CD4-positive, alpha-beta T cell treated with Interleukin-6 for 4 hours (primary cell): ENCODE data around the gene SYT11.
A peak's percentile ranks its signal among the peaks of the same experiment; 100 is the strongest.
"Not testable (repeated sequence)": the region's sequence is repeated elsewhere in the genome, so short reads cannot be mapped to it uniquely, and the experiment has no call there.

Source experiments
- DNase-seq: peaks from one replicate; pipeline ENCODE4 v3.0.0-alpha.2; 2020; ENCODE audit warnings: mixed read lengths

SYT11 gene

DNA sequence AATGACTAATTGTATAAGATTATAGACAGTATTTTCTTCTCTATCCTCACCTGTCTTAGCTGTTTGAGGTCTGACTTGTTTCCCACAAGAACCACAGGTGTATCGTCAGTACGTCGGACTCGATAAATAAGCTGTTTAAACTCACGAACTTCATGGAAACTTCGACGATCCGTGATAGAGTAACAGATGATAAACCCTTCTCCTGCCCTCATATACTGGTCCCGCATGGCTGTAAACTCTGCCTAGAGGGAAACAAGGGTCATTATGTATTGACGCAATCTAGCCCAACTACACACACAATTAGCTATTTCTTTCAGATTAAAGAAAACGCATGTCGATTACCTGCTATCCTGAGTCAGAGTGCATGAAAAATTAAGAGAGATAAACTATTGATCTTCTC lies 44.9 kb downstream of the SYT11 start:
- no peak for DNase-seq

DNA sequence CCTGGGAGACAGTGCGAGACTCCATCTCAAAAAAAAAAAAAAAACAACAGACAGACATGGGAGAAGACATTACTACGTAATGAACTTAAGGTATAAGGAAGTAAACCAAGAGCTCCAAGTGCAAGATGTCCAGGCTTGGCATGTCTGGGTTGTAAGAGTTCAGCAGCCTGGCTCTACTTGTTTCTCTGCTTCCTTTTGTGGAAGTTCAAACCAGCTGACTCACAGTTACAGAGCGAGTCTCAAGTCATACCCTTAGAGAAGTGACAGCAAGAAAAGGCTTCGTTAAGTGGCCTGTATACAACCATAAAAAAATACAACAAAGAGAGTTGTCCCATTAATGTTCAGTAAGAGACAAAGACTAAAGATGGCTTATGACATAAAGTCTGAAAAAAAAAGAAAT lies 50.5 kb downstream of the SYT11 start:
- peak; percentile 15 for DNase-seq

DNA sequence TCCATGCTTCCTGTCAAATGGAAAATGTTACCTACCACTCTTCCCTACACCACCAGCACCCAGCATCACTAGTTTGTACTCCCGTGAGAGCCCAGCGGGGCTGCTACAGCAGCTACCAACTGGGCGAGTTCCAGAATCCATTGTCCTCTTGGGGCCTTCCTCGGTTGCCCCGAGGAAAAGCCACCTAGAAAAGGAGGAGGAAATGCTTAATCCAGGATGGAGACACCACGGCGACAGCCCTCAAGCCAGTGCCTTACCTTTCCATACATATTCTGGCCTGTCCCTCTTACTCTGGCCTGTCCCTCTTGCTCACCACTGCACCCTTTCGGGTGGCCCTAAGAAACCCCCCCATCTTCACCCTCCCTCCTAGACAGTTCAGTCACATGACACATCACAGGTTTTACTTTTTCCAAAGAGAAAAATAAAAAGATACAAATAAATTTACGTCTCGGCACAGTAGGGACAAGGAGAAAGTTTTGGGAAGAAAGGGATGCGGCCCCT lies 51.3 kb downstream of the SYT11 start:
- peak; percentile 5 for DNase-seq

DNA sequence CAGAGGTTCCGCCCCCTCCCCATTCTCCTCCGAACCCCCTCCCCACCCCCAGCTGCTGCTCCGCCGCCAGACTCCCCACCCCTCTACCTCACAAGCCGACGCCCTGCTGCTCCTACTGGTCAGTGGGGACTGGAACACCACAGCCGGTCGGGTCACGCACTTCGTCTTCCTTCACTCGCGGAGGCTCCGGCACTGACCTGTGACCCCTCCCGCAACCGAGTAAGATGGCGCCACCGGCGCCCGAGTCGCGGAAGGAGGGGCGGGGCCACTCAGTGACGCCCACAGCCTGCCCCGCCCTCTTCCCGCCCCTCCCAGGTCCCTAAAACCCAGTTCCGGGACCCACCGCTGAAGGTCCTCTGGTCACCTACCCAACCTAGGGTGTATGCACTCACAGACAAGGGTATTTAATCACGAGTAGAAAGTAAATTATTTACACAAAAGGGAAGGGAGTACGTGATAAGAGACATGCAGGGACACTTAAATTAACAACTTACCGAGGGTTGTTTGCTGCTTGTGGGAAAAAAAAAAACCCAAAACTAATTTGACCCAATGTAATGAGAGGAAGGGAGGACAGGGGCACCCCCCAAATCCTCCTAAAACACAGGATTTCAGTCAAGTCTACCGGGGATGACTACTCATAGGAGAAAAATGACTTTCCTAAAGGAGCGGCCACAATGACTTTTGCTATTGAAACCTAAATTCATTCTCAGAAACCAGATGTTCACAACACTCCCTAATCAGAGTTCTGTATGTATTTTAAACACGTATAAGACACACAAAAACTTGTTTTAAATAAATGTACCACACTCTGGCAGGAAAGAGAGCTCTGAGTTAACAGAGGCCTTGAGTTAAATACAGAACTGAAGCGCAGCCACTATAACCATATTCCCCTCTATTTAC lies 52.0 kb downstream of the SYT11 start, which contains the start of gene RIT1:
RIT1 (minus strand) TSS at position 194 of the 900 bp plus-strand sequence. CDS start 588 bp downstream, outside the sequence.
- peak; percentile 87 for DNase-seq

DNA sequence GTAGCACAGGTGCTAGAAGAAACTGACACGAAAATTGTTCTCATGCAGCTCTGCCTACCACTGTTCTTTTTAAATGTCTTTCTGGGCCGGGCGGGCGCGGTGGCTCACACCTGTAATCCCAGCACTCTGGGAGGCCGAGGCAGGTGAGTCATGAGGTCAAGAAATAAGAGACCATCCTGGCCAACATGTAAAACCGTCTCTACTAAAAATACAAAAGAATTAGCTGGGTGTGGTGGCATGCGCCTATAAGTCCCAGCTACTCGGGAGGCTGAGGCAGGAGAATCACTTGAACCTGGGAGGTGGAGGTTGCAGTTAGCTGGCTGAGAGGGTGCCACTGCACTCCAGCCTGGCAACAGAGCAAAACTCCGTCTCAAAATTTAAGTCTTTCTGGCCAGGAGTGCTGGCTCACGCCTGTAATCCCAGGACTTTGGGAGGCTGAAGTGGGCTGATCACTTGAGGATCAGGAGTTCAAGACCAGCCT lies 52.7 kb downstream of the SYT11 start:
- no peak for DNase-seq

DNA sequence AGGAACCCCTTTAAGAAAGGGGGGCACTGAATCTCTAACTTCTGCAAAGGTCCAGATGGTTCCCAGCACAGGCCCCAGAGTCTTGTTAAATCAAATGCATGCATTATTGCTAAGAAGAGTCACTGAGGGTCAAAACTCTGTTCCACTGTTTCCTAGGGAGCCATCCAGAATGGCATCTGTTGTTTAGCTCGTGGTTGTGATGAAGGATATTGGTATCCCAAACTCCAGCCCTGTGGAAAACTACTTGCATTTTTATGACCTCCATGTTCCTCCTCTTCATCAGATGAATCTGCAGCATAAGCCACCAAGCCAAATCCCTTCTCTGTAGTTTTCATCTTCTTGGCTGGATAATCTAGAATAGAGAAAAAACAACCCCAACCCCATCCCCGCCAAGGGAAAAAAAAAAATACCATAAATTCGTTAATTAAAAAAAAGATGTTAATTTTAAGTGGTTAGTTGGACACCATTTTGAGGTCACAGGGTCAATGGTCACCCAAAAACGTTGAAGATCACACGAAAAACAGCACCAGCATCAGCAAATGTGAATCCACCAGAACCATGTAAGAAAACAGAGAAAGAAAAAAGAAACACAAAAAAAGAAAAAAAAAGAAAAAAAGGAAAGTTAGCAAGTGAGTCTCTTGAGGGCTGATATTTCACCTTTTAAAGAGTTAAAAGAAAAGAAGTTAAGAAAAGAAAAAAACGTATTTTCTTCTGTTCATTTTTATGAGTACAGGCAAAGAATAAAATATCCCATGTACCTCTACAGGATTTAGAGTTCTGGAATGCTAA lies 54.8 kb downstream of the SYT11 start:
- no peak for DNase-seq

DNA sequence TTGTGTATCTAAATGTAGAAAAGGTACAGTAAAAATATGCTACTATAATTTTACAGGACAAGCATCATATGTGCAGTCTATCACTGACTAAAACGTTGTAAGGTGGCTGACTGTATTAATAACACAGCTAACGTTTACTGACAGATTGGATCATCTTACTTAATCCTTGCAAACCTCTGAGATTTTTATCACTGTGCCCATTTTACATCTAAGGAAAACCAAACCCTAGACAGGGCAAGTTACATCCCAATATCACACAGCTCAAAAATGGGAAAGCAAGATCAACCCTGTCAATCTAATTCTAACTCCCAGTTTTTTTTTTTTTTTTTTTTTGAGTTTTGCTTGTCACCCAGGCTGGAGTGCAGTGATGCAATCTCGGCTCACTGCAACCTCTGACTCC lies 59.3 kb downstream of the SYT11 start:
- DNase-seq = no peak

DNA sequence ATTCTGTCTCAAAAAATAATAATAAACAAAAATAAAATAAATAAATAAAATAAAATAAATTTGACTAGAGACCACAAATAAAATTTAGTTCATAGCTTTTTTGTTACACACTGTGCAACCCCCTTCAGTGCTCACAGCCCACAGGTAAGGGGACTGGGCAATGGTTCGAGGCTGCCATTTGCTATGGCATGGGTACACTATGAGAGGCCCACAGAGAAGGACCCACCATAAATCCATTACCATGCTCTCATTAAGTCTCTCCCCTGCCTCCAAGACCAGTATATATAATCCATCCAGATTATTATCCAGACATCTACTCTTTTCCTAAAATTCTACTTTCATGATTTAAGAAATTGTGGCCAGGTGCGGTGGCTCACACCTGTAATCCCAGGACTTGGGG lies 60.4 kb downstream of the SYT11 start:
- DNase-seq = no peak

DNA sequence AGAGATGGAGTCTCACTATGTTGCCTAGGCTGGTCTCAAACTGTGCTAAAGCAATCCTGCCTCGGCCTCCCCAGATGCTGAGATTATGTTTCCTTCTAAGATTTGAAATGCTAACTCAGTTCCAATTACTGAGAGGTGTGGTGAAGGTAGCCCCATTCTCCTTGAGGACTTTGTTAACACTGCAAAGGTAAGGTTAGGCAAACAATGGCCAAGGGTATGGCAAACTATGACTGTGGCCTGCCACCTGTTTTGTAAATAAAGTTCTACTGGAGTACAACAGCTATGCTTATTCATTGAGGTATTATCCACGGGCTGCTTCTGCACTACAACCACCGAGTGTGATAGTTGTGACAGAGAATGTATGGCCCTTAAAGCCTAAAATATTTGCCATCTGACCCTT lies 61.4 kb downstream of the SYT11 start:
- no peak for DNase-seq

DNA sequence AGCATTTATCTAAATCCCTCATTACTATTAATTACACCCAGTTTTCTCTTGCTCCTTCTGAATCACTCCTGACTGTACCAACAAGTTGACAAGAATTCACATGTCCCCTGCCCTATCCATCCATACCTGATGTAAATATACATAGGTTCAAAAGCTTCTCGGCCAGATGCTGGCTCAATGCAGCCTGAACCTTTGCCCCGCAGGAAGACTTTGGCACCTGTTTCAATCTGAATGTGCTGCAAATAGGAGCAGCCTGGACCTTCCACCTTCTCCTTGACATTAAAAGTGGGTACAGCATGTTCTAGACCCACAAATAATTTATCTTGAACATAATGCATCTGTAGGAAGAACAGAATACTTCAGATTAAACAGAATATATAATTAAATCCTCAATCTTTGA lies 66.1 kb downstream of the SYT11 start:
- no peak for DNase-seq

DNA sequence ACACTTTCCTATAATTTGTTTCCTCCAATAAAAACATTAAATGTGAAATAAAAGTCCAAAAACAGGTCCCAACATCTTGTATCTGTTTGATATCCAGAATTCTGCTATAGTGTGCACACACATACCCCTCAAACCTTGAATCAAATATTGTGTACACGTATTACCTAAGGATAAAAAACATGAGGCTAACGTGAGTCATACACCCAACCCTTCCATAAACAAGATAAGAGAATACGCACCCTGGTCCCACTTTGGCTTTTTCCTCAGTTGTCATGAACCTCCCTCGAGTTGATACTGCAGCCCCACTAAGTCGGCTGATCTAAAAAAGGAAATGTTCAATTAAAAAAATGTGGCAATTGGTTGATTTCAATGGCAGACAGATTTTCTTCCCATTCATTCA lies 69.7 kb downstream of the SYT11 start:
- no peak for DNase-seq

DNA sequence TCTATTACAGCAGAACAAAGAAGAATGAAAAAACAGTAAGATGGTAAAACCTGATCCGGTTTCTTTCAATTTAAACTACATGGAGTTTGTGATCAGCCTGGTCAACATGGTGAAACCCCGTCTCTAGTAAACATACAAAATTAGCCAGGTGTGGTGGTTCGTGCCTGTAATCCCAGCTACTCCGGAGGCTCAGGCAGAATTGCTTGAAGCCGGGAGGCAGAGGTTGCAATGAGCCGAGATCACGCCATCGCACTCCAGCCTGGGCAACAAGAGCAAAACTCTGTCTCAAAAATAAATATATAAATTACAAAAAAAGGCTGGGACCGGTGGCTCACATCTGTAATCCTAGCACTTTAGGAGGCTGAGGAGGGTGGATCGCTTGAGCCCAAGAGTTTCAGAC lies 71.4 kb downstream of the SYT11 start:
- not testable (repeated sequence) for DNase-seq

DNA sequence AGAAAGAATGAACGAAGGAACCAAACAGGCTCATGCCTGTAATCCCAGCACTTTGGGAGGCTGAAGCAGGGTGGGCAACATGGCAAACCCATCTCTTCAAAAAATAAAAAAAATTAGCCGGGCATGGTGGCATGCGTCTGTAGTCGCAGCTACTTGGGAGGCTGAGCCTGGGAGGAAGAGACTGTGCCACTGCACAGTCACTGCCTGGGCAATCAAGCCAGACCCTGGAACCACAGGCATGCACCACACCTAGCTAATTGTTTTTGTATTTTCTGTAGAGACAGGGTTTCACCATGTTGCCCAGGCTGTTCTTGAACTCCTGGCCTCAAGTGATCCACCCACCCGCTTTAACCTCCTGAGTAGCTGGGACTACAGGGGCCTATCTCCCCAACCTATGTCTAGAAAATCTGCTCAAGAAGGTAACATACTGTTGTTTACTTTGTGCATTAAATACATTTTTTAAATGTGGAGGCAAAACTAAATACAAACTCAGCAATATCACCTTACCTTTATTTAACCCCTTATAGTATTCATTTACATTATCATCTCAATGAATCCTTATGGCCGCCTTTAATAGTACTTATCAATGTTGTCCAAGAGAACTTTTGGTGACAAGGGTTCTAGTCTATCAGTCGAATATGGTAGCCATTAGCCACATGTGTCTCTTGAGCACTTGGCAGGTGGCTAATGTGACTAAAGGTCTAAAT lies 72.1 kb downstream of the SYT11 start:
- no peak for DNase-seq

- no peak for DNase-seq
Observed at GRCh38 chr1:155932081-155932480, 72.7 kb downstream of the SYT11 start.

DNA sequence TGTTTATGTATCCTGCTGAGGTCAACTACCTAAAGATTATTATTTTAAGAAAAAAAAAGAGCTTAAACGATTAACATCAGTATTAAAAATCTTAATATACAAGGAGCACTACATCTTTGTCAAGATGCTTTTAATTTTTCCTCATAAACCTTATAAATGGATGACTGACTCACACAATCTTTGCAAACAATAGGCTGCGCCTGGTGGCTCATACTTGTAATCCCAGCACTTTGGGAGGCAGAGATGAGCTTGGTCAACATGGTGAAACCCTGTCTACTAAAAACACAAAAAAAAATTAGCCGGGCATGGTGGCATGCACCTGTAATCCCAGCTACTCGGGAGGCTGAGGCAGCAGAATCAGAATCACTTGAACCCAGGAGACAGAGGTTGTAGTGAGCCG lies 73.1 kb downstream of the SYT11 start:
- no peak for DNase-seq

GRCh38 chr1:155933591-155934096 lies 74.3 kb downstream of the SYT11 start:
- no peak for DNase-seq

GRCh38 chr1:155934097-155934935 lies 74.9 kb downstream of the SYT11 start, which contains the start of gene KHDC4:
KHDC4 (minus strand) TSS chr1:155934413; CDS start chr1:155934373, 40 bp downstream.
- peak; percentile 95 for DNase-seq
